ENCODE measurements around the gene PTGES3L. TPM values are rescaled to one million over a fixed set of nuclear protein-coding genes. Genes with fewer than 3 reads are reported as not detected.

PTGES3L gene
- total RNA-seq (2014; rRNA removed; shearing (Covaris generic)): 0.52 and 0.66 TPM in 2 replicates

DNA sequence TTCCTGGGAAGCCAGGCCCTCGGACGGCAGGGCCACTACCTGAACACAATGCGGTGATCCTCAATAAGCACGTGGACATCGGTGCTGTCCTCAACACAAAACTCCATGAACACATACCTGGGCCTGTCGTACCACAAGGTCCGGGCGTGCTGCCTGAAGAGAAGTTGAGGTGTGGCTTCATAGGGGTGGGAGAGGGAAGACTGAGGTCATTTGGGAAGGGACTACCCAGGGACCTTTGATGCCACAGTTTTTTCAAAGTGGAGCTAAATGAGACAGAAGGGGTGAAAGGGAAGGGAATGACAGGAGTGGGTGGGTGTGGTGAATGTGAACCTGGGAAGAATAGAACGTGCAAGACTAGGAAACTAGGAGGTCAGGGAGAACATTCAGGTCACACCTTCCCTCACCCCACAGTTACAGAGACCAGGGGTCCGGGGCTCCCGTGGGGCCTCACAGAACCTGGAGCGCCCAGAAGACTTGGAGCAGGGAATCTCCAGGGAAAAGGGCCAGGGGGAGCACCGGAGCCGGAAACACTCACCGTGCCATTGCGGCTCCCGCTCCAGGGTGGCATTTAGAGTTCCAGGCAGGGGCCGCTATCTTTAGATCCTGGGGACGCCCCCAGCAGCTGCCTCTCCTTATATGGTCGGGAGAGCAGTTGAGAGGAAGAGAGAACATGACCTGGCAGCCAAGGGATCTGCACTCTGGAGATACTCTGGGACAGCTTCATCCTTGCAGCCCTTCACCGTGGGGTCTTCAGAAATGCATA, at the start of gene PTGES3L:
Gene PTGES3L (minus strand): TSS at position 570 of the 763 bp plus-strand sequence. CDS start 27 bp downstream, at position 543.
- no peak for DNase-seq (ENCODE audit: low spot score)

DNA sequence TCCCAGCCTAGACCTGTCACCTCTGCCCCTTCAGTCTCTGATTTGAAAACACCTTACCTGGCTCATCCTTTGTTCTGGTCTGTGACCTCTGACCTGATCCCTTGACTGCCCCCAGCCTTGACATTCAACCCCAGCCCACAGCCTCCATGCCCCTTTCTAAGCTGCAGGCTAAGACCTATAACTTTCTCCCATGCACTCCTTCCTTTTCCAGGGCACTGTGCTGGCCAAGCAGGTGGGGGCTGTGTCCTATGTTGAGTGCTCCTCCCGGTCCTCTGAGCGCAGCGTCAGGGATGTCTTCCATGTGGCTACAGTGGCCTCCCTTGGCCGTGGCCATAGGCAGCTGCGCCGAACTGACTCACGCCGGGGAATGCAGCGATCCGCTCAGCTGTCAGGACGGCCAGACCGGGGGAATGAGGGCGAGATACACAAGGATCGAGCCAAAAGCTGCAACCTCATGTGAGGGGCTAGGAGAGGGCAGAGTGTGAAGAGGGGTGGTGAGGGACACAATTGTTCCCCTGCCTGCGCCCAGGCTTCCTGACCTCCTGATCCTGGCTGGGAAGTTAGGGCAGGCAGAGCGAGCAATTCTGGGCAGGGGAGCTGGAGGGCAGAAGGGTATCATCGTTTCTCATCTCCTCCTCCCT, 48.5 kb upstream of the PTGES3L start:
- no peak for DNase-seq (ENCODE audit: low spot score)

- no peak for DNase-seq (ENCODE audit: low spot score)
Observed at GRCh38 chr17:43027091-43028032, 47.5 kb upstream of the PTGES3L start.

DNA sequence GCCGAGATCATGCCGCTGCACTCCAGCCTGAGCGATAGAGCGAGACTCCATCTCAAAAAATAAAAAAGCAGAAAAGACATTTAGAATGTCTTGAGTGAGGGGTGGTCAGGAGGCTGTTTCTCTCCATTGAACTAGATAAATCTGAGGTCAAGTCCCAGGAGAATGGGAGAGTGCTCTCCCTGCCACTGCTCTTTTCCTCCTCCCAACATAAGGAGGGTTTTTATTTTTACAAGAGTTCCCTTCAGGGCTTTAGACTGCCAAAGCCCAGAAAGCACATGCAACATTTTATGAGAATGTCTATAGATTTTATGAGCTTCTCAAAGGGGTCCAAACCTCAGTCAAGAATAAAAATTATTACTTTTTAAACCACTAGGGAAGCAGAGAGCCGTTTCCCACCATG, 46.7 kb upstream of the PTGES3L start:
- no peak for DNase-seq (ENCODE audit: low spot score)

DNA sequence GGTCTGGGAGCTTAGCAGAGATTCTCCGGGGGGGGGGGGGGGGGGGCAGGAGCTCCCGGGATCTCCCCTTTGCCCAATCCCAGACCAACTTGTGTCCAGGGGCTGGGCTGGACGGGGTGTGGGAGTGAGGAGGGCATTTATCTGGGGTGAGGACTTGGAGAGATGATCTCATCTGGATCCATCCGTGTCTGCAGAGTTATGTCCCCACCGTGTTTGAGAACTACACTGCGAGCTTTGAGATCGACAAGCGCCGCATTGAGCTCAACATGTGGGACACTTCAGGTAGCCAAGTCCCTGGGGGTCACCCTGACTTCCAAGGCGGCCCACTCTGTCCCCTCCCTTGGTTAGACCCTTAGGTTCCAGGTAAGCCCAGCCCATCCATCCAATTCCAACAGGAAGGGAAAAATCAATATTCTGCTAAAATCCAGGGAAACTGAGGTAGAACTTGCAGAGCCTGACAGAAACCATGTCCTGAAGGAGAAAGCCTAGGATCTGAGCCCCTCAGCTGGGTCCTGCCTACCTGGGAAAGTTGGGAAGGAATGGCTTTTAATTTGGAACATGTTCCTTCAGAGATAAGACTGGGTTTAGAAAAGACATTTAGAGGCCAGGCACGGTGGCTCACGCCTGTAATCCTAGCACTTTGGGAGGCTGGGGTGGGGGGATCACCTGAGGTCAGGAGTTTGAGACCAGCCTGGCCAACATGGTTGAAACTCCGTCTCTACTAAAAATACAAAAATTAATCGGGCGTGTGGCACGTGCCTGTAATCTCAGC, 46.1 kb upstream of the PTGES3L start:
- DNase-seq (ENCODE audit: low spot score): no peak

- DNase-seq (ENCODE audit: low spot score): no peak
Observed at GRCh38 chr17:43025290-43025657, 45.4 kb upstream of the PTGES3L start.

GRCh38 chr17:43024407-43025289, 44.8 kb upstream of the PTGES3L start, which contains the start of gene RND2:
TSS of gene RND2 (plus strand) at chr17:43025231. CDS start at chr17:43025348, 117 bp downstream.
- peak; percentile 89 for DNase-seq (ENCODE audit: low spot score)

GRCh38 chr17:43021741-43022512, 42.0 kb upstream of the PTGES3L start, which contains the start of gene VAT1:
TSS of gene VAT1 (minus strand) at chr17:43022385. CDS start at chr17:43022322, 63 bp downstream.
- DNase-seq (ENCODE audit: low spot score): peak; percentile 84

DNA sequence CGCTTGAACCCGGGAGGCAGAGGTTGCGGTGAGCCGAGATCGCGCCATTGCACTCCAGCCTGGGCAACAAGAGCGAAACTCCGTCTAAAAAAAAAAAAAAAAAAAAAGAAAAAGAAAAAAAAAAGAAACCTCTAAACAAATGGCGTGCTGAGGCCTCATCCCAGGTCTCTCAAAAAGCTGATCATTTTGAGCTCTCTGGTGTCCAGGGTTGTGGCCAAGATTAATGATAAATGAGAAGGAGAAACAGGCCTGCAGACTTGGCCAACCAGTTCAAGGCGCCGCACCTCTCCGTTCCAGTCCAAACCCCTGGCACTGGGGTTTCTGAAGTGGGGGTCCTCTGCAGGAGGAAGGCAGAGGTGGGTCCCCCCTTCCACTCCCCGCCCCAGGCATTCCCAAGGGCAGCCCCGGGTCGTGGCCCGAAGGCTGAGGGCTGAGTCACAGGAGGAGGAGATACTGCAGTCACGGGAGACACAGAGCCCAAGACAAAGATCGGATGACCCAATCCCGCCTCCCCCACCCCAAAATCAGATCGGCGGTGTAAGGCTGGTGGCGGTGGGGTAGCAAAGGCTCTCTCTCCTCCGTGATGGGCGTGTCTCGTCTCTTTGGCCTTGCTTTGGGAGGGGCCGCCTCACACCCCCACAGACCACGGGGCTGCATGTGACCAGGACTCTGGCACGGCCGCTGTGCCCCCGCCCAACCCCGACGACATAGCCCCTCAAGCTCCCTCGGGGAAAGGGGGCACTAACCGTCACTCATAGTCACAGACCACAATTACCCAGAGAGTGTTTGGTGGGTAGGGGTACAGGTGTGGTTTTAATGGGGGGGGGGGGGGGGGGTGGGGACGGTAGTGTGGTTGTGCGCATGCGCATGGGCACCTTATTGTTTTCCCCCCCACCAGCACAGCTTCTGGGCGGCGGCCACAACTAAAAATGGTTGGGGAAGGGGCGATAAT, 41.2 kb upstream of the PTGES3L start:
- peak; percentile 45 for DNase-seq (ENCODE audit: low spot score)

DNA sequence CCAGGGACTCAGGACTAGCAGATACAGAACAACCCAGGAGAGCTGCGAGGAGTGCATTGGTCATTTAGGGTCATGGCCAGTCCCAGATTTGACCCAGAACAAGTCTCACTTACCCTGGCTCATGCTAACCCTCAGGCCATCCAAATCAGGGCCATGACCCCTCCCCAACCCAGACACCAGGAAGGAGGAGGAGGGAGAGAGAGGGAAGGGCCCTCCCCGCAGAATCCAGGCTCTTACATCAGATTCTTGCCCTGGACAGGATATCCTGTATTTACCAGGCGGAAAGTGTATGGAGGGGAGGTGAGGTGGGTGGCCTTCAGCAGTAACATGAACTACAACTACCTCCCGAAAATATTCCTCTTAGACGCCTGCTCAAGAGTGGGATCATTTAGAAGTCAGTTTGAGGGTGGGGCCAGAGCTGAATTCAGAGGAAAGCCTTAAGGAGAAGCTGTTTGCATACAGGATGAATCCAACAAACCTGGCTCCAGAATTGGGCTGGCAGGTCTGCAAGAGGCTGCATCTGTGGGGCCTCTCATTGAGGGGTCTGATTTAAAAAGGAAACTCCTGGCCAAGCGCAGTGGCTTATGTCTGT, 40.2 kb upstream of the PTGES3L start:
- DNase-seq (ENCODE audit: low spot score): no peak

DNA sequence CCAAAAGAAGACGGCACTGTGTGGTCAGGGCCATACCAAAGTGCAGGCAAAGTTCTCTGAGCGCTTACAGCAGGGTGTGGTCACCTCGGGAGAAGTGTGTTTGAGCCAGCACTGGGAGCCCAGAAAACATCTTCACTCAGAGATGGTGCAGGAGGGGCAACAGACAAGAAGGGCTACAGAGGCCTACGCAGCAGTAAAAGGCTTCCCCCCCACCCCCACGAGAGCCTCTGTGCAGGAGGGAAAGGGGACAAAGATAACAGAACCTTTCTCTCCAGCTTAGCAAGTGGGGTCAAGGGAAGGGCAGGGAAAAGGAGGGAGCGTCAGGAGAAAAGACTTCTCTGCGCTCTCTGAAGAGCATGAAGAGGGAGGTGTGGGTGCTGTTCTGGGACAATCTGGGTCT, 39.5 kb upstream of the PTGES3L start:
- DNase-seq (ENCODE audit: low spot score): no peak

DNA sequence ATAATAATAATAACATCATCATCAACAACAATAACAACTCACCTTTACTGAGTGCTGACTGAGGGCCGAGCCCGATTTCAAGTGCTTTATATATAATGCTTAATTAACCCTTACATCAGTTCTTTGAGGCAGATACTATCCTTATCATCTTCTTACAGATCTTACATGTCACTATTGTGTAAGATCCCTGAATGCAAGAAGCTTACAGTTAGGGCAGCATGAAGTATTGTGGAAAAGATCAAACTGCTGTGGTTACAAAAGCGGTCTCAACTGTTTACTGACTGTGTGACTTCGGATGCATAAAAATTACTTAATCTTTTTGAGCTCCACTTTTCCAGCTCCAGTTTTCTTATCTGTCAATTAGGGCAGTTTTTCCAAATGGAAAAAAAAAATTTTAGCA, 39.1 kb upstream of the PTGES3L start:
- DNase-seq (ENCODE audit: low spot score): no peak

- DNase-seq (ENCODE audit: low spot score): peak; percentile 30
Observed at GRCh38 chr17:43018008-43018853, 38.4 kb upstream of the PTGES3L start.

GRCh38 chr17:43016216-43016615, 36.3 kb upstream of the PTGES3L start:
- no peak for DNase-seq (ENCODE audit: low spot score)

- no peak for DNase-seq (ENCODE audit: low spot score)
Observed at GRCh38 chr17:43015579-43015978, 35.7 kb upstream of the PTGES3L start.

GRCh38 chr17:43014649-43015542, 35.0 kb upstream of the PTGES3L start:
- peak; percentile 62 for DNase-seq (ENCODE audit: low spot score)
